Body of pancreas (tissue), 4 donors: Measurements from ENCODE around the gene TBPL2. TPM values are rescaled to one million over a fixed set of nuclear protein-coding genes. Genes with fewer than 3 reads are reported as not detected.
"Not testable (repeated sequence)": the region's sequence is repeated elsewhere in the genome, so short reads cannot be mapped to it uniquely, and the experiment has no call there.

Source experiments
- ATAC-seq: fragments of 150-250 bp; one replicate; pipeline ENCODE4 v1.9.1; 2016
- DNase-seq, 4 donors: peaks; one replicate each; pipeline ENCODE4 v3.0.0-alpha.2; 2019
- H3K27ac ChIP-seq, 4 donors: fragments of 200-600 bp; sonication (generic); 1 replicate in 3 of 4; 2 replicates in 1 of 4; pipeline versions ENCODE4 v1.5.1 to v1.6.1; 2016 to 2019; ENCODE audit warnings: mild to moderate bottlenecking in 1 of 4, mixed read lengths in 1 of 4, moderate library complexity in 1 of 4
- H3K27me3 ChIP-seq, 2 donors: fragments of 200-600 bp; sonication (generic); one replicate each; pipeline ENCODE4 v1.6.0; 2016; ENCODE audit warnings: mild to moderate bottlenecking in 1 of 2
- H3K36me3 ChIP-seq, 2 donors: fragments of 200-600 bp; sonication (generic); replicated peaks in 1 of 2; 2 replicates each; pipeline ENCODE4 v1.5.1; 2016; ENCODE audit warnings: low read depth in 2 of 2; ENCODE audit not compliant: insufficient read depth in 1 of 2
- H3K4me1 ChIP-seq: fragments of 200-600 bp; sonication (generic); one replicate; pipeline ENCODE4 v1.6.0; 2016
- H3K4me3 ChIP-seq, 2 donors: fragments of 200-600 bp; sonication (generic); 1 replicate in 1 of 2; 2 replicates in 1 of 2; pipeline ENCODE4 v1.5.1; 2016 to 2019
- H3K9me3 ChIP-seq, 3 donors: fragments of 200-600 bp; sonication (generic); 1 replicate in 2 of 3; 2 replicates in 1 of 3; pipeline ENCODE4 v1.5.1; 2016
- POLR2A ChIP-seq, 3 donors: fragments of 450-650 bp; IDR thresholded peaks; one replicate each; pipeline ENCODE4 v1.6.1; 2016; ENCODE audit warnings: antibody characterized with exemption in 3 of 3, mild to moderate bottlenecking in 2 of 3
- WGBS, 2 donors: methylation state at CpG; one replicate each; pipeline ENCODE4 v1.1.5; 2017; 5-methylcytosine and 5-hydroxymethylcytosine counted together
- intact Hi-C: fragments of 100-400 bp; cut with DNase I; formaldehyde crosslinking; loops from one replicate; pipeline ENCODE4 v1.15.1; 2023
- total RNA-seq, 2 donors: library from RNA; depleted of rRNA; stranded (reverse); fragments of >200 nt; gene quantifications; one replicate each; pipeline ENCODE4 v1.1.0, GENCODE V29; 2016
- TF ChIP-seq, protein P1 (sequence below), 7 experiments: fragments of 450-650 bp in 4 of 7; fragments of 200-600 bp in 3 of 7; sonication (generic) in 3 of 7; IDR thresholded peaks; one replicate each; pipeline ENCODE4 v1.5.1; 2016 to 2019; ENCODE audit warnings: antibody characterized with exemption in 7 of 7

The TBPL2 gene
- total RNA-seq: not detected

GRCh38 chr14:55440385-55440784 lies at the start of gene TBPL2:
Gene TBPL2 (minus strand): TSS chr14:55440616. CDS start chr14:55440449, 167 bp downstream.
- no peak for TF ChIP-seq POLR2A (IDR thresholded peaks at IDR 0.05)
- TF ChIP-seq, protein P1, sequence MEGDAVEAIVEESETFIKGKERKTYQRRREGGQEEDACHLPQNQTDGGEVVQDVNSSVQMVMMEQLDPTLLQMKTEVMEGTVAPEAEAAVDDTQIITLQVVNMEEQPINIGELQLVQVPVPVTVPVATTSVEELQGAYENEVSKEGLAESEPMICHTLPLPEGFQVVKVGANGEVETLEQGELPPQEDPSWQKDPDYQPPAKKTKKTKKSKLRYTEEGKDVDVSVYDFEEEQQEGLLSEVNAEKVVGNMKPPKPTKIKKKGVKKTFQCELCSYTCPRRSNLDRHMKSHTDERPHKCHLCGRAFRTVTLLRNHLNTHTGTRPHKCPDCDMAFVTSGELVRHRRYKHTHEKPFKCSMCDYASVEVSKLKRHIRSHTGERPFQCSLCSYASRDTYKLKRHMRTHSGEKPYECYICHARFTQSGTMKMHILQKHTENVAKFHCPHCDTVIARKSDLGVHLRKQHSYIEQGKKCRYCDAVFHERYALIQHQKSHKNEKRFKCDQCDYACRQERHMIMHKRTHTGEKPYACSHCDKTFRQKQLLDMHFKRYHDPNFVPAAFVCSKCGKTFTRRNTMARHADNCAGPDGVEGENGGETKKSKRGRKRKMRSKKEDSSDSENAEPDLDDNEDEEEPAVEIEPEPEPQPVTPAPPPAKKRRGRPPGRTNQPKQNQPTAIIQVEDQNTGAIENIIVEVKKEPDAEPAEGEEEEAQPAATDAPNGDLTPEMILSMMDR (IDR thresholded peaks at IDR 0.05): no peak
- WGBS, 2 donors: 31 to 46% methylated on average over 2 to 18 of the region's 29 CpGs
- no peaks in the 10 kb centered on the region for H3K4me1 ChIP-seq
- intact Hi-C loops: loop anchor here (5.0 to 10.0 kb wide), 2 partner anchors 124 to 1032 kb away; no protein-coding TSS in a partner anchor
- H3K4me3 ChIP-seq: no peak within 1 kb of the TSS
- DNase-seq (no peak), ATAC-seq (no peak)
- H3K27me3 ChIP-seq: no peaks in the 10 kb centered on the region
- no peaks in the 10 kb centered on the region for H3K36me3 ChIP-seq
- H3K9me3 ChIP-seq: no peaks in the 10 kb centered on the region
- H3K27ac ChIP-seq: no peak within 1 kb of the TSS

DNA sequence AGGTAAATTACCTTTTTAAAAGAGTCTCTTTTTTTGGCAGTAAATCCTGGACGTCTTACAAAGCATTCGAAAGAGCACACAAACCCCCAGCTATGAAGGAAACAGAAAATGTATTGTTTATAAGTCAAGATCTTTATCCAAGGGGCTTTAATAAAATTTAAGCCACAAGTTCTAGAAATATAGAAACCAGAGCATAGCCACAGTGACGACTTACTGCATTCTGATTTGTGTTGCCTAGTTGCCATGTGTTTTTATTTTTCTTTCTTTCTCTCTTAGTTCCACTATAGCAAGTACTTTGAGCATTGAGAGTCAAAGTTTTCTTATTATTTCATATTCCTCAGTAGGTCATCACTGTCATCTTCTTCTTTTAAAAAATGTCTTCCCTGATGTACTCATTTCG lies 47.8 kb upstream of the TBPL2 start:
- Histone ChIP-seq H3K36me3 (no peaks in the 10 kb centered on the region), H3K27ac (no peak overlapping the region), H3K4me1 (no peaks in the 10 kb centered on the region), H3K9me3 (no peaks in the 10 kb centered on the region), H3K4me3 (no peak overlapping the region), H3K27me3 (no peaks in the 10 kb centered on the region)
- TF ChIP-seq POLR2A (IDR thresholded peaks at IDR 0.05): no peak
- TF ChIP-seq, protein P1 (IDR thresholded peaks at IDR 0.05): no peak
- no peak for DNase-seq
- WGBS, 2 donors: 56 to 57% methylated on average over 4 of the region's 4 CpGs
- intact Hi-C loops: no loop called here
- no peak for ATAC-seq

DNA sequence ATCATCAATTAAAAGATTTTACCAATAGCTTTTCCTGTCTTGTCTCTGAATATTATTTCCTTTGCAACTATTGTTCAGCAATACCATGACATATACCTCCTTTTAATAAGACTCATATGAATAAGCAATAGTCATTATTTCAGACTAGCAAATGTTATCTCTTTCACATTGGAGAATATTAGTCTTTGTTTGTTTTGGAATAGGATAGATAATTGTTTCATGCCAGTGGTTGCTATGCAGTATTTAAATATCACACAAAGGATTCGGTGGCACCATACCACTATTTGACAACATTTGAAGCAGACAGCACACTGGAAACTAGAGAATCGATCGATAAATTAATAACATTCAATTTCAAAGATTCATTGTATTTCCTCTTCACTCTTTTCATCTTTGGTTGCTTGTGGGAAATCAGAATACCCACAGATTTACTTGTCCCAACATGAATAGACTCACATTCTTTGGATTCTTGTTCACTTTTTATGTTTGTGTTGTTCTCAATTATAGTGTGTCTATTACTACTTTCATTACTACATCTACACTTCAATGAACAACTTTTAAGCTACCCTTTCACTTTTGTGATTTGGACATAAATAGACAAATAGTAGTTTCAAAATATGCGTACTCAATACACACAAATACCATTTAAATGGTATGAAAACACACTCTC lies 42.7 kb upstream of the TBPL2 start:
- no peaks in the 10 kb centered on the region for H3K36me3 ChIP-seq
- no peaks in the 10 kb centered on the region for H3K9me3 ChIP-seq
- WGBS, 2 donors: 59% methylated on average over 4 of the region's 4 CpGs
- ATAC-seq (no peak), DNase-seq (no peak)
- TF ChIP-seq, protein P1 (IDR thresholded peaks at IDR 0.05): no peak
- TF ChIP-seq POLR2A (IDR thresholded peaks at IDR 0.05): no peak
- H3K27me3 ChIP-seq: no peaks in the 10 kb centered on the region
- peaks cover 3% of the 10 kb centered on the region for H3K4me1 ChIP-seq
- intact Hi-C loops: no loop called here
- no peak overlapping the region for H3K27ac ChIP-seq
- no peak overlapping the region for H3K4me3 ChIP-seq

DNA sequence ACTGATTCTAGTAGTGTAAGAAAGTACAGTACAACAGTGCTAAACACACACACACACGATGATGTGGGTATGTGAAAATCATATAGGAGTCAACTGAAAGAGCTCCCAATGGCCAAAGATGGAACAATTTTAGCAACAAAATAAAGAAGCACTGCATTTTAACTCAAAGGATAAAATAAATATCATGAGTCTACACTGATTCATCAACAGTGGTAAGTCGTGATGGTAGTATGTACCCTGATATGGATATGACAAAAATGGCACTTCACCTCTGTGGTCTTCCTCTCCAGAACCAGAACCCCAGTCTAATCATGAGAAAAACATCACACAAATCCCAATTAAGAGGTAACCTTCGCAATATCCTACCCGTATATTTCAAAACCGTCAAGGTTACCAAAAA lies 41.4 kb upstream of the TBPL2 start:
- Histone ChIP-seq H3K4me3 (no peak overlapping the region), H3K4me1 (peaks cover 16% of the 10 kb centered on the region), H3K36me3 (no peaks in the 10 kb centered on the region), H3K27me3 (no peaks in the 10 kb centered on the region), H3K9me3 (no peaks in the 10 kb centered on the region), H3K27ac (no peak overlapping the region)
- DNase-seq (no peak), ATAC-seq (no peak)
- intact Hi-C loops: no loop called here
- 82 to 91% methylated on average over 5 of the region's 5 CpGs for WGBS, 2 donors
- TF ChIP-seq, protein P1 (IDR thresholded peaks at IDR 0.05): no peak
- no peak for TF ChIP-seq POLR2A (IDR thresholded peaks at IDR 0.05)

GRCh38 chr14:55477680-55478079 lies 37.3 kb upstream of the TBPL2 start:
- Histone ChIP-seq H3K4me3 (no peak overlapping the region), H3K27me3 (no peaks in the 10 kb centered on the region), H3K27ac (peak overlapping the region; percentile 75 to 79 (median 79)), H3K36me3 (no peaks in the 10 kb centered on the region), H3K4me1 (peaks cover 27% of the 10 kb centered on the region), H3K9me3 (no peaks in the 10 kb centered on the region)
- 27 to 33% methylated on average over 4 of the region's 4 CpGs for WGBS, 2 donors
- ATAC-seq (peak; percentile 85), DNase-seq (peak; percentile 63 to 82 (median 76))
- intact Hi-C loops: no loop called here
- TF ChIP-seq POLR2A (IDR thresholded peaks at IDR 0.05): no peak
- TF ChIP-seq, protein P1 (IDR thresholded peaks at IDR 0.05): no peak

- Histone ChIP-seq H3K27ac (peak overlapping the region; percentile 50 to 79 (median 77)), H3K4me1 (peaks cover 27% of the 10 kb centered on the region)
- H3K9me3 ChIP-seq, H3K4me3 ChIP-seq, intact Hi-C loops, H3K36me3 ChIP-seq, H3K27me3 ChIP-seq: not testable (repeated sequence)
- DNase-seq: peak in 1 of 4 donors; percentile 36
- 29 to 37% methylated on average over 3 of the region's 3 CpGs for WGBS, 2 donors
- ATAC-seq: peak; percentile 88
These were observed 36.0 kb upstream of the TBPL2 start for GRCh38 chr14:55476448-55476847.
